Muscle layer of duodenum (tissue), 2 donors: ENCODE measurements around the gene THAP2.
"Not testable (repeated sequence)": the region's sequence is repeated elsewhere in the genome, so short reads cannot be mapped to it uniquely, and the experiment has no call there.

ENCODE experiments used
- H3K27ac ChIP-seq: one replicate; pipeline ENCODE4 v1.7.0; 2013; ENCODE audit warnings: mild to moderate bottlenecking, low read length
- H3K27me3 ChIP-seq: one replicate; pipeline ENCODE4 v1.7.0; 2013; ENCODE audit warnings: low read depth, mild to moderate bottlenecking, control low read depth, low read length
- H3K36me3 ChIP-seq, 2 donors: one replicate each; pipeline ENCODE4 v1.7.0; 2013; ENCODE audit warnings: low read length in 2 of 2, control low read depth in 1 of 2, mild to moderate bottlenecking in 1 of 2; ENCODE audit not compliant: insufficient read depth in 2 of 2, control insufficient read depth in 1 of 2
- H3K4me1 ChIP-seq, 2 donors: one replicate each; pipeline ENCODE4 v1.7.0; 2013; ENCODE audit warnings: low read length in 2 of 2, mild to moderate bottlenecking in 2 of 2, control low read depth in 1 of 2, moderate library complexity in 1 of 2; ENCODE audit not compliant: insufficient read depth in 2 of 2, control insufficient read depth in 1 of 2
- H3K4me3 ChIP-seq, 2 donors: one replicate each; pipeline ENCODE4 v1.7.0; 2013; ENCODE audit warnings: low read length in 2 of 2, low read depth in 1 of 2, mild to moderate bottlenecking in 1 of 2
- H3K9me3 ChIP-seq, 2 donors: one replicate each; pipeline ENCODE4 v1.7.0; 2013; ENCODE audit warnings: low read length in 2 of 2, control low read depth in 1 of 2, mild to moderate bottlenecking in 1 of 2; ENCODE audit not compliant: control insufficient read depth in 1 of 2
- donor health status: healthy.

The THAP2 gene

DNA sequence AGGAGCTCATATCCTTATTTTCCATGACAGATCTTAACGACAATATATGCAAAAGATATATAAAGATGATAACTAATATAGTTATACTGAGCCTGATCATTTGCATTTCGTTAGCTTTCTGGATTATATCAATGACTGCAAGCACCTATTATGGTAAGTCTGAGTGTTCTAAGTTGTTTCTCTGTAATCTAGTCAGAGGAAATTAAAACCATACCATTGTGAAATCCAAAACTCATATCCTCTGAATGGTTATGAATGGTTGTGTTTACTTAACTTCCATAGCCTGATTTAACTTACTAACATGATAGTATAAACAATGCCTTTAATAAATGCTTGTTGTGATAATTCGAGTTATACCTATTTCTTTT lies 22.5 kb downstream of the THAP2 start:
- peak overlapping the region; percentile 83 for H3K27ac ChIP-seq
- H3K9me3 ChIP-seq = no peaks in the 10 kb centered on the region
- no peaks in the 10 kb centered on the region for H3K27me3 ChIP-seq
- peaks cover 4 to 19% of the 10 kb centered on the region in 2 donors for H3K4me1 ChIP-seq
- H3K36me3 ChIP-seq = no peaks in the 10 kb centered on the region
- H3K4me3 ChIP-seq = peak overlapping the region; percentile 86 to 98

DNA sequence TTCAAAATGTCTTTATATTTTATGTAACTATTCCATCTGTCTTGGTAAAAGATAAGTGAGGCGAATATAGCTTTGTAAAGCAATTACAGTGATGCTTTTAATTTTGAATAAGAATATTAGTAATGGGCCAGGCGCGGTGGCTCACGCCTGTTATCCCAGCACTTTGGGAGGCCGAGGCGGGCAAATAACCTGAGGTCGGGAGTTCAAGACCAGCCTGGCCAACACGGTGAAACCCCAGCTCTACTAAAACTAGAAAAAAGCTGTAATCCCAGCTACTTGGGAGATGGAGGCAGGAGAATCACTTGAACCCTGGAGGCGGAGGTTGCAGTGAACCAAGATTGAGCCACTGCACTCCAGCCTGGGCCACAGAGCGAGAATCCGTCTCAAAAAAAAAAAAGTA lies 23.1 kb downstream of the THAP2 start:
- Histone ChIP-seq H3K27ac (peak overlapping the region; percentile 83), H3K4me3 (peak overlapping the region; percentile 86 to 98), H3K4me1 (peaks cover 4 to 19% of the 10 kb centered on the region in 2 donors)
- not testable (repeated sequence) for H3K9me3 ChIP-seq, H3K27me3 ChIP-seq, H3K36me3 ChIP-seq

DNA sequence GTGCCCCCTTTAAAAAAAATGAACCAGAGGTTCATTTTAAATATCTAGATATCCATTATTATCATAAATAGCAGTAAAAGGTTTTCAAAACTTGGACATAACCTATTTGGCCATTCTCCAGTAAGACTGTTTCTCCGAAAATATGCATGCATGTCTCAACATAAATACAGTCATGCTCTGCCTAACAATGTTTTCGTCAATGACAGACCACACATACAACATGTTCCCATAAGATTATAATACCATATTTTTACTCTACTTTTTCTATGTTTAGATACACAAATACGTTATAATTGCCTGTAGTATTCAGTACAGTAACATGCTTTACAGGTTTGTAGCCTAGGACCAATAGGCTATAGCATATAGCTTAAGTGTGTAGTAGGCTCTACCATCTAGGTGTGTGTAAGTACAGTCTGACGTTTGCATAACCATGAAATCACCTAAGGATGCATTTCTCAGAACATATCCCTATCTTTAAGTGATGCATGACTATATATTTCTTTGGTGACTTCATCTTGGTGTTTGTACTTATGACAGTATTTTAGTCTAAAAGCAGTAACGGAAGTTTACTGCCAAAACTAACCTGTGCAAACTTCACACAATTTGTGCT lies 25.0 kb downstream of the THAP2 start:
- Histone ChIP-seq H3K4me1 (peaks cover 5 to 22% of the 10 kb centered on the region in 2 donors), H3K36me3 (no peaks in the 10 kb centered on the region), H3K27me3 (no peaks in the 10 kb centered on the region), H3K4me3 (peak overlapping the region in 1 of 2 donors; percentile 24), H3K9me3 (no peaks in the 10 kb centered on the region), H3K27ac (peak overlapping the region; percentile 83)

DNA sequence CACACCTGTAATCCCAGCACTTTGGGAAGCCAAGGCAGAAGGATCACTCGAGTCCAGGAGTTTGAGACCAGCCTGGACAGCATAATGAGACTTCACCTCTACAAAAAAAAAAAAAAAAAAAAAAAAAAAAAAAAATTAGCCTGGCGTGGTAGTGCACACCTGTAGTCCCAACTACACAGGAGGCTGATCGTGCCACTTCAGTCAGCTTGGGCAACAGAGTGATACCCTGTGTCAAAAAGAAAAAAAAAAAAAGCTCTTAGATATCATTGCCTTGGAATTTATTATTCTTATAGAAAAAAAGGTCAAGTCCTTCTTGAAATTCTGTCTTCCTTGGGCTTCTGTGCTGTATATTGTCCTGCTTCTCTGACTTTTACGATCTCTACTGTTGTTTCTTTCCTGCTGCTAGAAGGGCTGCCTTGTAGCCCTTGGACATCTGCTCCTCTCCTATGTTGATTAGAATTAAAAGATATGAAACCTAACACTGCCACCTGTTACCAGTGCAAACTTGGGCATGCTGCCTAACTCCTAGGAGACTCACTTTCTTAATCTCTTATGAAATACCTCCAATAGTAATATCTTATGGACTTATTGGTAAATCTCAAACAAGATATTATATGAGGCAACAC lies 27.5 kb downstream of the THAP2 start:
- no peak overlapping the region for H3K27ac ChIP-seq
- no peaks in the 10 kb centered on the region for H3K27me3 ChIP-seq
- no peak overlapping the region for H3K4me3 ChIP-seq
- H3K4me1 ChIP-seq = peaks cover 7 to 25% of the 10 kb centered on the region in 2 donors
- no peaks in the 10 kb centered on the region for H3K9me3 ChIP-seq
- H3K36me3 ChIP-seq = peaks cover 0 to under 1% of the 10 kb centered on the region in 2 donors

DNA sequence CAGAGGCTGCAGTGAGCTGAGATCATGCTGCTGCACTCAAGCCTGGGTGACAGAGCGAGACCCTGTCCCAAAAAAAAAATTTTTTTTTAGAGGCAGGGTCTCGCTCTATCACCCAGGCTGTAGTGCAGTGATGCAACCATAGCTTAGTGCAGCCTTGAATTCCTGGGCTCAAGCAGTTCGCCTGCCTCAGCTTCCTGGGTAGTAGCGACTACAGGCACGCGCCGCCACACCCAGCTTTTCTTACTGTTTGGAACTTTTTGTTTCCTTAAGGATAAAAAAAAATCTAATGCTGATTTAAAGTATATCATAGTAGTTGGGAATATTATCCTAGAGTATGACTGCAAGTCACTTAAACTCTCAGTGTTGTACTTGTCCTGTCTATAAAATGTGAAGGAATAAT lies 29.0 kb downstream of the THAP2 start:
- Histone ChIP-seq H3K9me3 (no peaks in the 10 kb centered on the region), H3K4me3 (no peak overlapping the region), H3K4me1 (peaks cover 7 to 10% of the 10 kb centered on the region in 2 donors), H3K27ac (no peak overlapping the region), H3K36me3 (peaks cover 10 to 16% of the 10 kb centered on the region in 2 donors), H3K27me3 (no peaks in the 10 kb centered on the region)

DNA sequence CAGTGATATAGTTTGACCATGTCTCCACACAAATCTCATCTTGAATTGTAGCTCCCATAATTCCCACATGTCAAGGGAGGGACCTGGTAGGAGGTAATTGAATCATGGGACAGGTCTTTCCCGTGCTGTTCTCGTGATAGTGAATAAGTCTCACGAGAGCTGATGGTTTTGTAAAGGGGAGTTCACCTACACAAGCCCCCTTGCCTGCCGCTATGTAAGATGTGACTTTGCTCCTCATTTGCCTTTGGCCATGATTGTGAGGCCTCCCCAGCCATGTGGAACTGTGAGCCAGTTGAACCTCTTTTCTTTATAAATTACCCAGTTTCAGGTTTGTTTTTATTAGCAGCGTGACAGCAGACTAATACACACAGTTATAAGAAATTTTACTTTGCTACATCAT lies 29.6 kb downstream of the THAP2 start:
- H3K27ac ChIP-seq = peak overlapping the region; percentile 57
- H3K4me3 ChIP-seq, H3K9me3 ChIP-seq, H3K27me3 ChIP-seq, H3K4me1 ChIP-seq: not testable (repeated sequence)
- H3K36me3 ChIP-seq = peaks cover 12 to 21% of the 10 kb centered on the region in 2 donors

DNA sequence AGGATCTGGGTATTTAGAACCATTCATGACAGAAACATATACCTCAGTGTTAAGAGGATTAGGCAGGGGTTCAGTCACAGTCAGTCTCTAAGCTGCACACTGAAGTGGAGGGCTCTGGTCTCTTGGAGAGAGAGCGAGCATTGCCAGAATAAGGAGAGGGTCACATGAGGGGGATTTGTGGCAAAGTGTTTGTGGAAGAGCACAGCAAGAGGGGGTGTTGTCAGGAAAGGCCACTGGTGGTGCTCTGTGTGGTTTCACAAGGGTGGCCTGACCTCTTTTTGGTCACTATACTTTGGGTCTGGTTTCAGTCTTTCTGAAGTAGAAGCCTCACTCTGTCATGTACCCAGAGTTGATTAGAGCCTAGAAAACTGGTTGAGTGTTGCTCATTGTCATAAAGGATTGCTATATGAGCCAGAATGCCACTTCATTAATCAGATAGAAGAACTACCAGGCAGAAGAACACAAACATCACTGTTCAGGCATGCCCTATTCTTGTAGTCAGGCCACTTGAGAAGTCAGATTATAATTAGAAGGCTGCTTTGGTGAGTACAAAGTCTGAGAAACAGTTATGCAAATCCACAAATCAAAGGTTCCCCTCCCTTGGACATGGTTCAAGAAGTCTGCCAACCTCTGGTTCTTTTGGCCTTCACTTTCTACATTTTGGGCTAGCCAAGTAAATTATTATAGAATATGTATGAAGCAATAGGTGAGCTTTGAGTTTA lies 30.2 kb downstream of the THAP2 start:
- Histone ChIP-seq H3K9me3 (no peaks in the 10 kb centered on the region), H3K36me3 (peaks cover 16 to 27% of the 10 kb centered on the region in 2 donors), H3K27me3 (no peaks in the 10 kb centered on the region), H3K4me3 (no peak overlapping the region), H3K27ac (peak overlapping the region; percentile 57), H3K4me1 (peaks cover 3 to 5% of the 10 kb centered on the region in 2 donors)

DNA sequence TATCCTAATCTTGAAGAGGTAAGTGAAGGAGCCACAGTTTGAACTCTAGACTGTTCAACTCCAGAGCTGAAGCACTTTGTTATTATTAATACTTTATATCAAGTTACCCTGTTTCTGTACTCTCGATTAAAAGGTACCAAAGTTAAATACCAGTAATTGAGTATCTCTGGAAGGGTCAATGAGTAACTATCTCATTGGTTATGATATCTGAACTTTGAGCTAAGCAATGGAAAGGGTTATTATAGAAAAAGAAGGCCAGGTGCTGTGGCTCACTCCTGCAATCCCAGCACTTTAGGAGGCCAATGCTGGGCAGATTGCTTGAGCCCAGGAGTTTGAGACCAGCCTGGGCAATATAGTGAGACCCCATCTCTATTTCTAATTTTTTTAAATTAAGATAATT lies 31.7 kb downstream of the THAP2 start:
- Histone ChIP-seq H3K36me3 (peaks cover 26 to 41% of the 10 kb centered on the region in 2 donors), H3K4me3 (no peak overlapping the region), H3K4me1 (peaks cover 3 to 5% of the 10 kb centered on the region in 2 donors), H3K27me3 (no peaks in the 10 kb centered on the region), H3K27ac (no peak overlapping the region), H3K9me3 (no peaks in the 10 kb centered on the region)

DNA sequence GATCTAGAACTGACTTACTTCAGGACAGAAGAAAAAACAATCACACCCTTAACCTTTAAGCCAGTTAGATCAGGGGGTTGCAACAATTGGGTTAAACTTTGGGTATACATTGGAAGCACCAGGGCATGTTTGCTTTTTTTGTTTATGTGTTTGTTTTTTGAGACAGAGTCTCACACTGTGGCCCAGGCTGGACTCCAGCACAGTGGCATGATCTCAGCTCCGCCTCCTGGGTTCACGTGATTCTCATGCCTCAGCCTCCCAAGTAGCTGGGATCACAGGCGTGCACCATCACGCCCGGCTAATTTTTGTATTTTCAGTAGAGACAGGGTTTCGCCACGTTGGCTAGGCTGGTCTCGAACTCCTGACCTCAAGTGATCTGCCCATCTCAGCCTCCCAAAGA lies 38.1 kb downstream of the THAP2 start:
- H3K9me3 ChIP-seq, H3K27me3 ChIP-seq: not testable (repeated sequence)
- peaks cover 30 to 38% of the 10 kb centered on the region in 2 donors for H3K36me3 ChIP-seq

DNA sequence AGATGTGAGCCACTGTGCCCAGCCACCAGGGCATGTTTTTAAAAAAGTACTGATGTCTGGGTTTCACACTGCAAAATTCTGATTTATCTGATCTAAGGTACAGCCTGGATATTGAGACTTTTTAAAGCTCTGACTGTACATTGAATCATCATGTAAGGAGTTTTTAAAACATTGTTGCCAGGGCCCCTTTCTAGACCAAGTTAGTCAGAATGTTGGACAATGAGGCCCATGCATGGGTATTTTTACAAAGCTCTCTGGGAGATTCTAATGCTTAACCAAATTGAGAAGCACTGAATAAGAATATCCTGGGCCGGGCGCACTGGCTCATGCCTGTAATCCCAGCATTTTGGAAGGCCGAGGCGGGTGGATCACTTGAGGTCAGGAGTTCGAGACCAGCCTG lies 38.5 kb downstream of the THAP2 start:
- Histone ChIP-seq H3K36me3 (peaks cover 27 to 38% of the 10 kb centered on the region in 2 donors), H3K4me1 (no peaks in the 10 kb centered on the region), H3K4me3 (no peak overlapping the region), H3K27me3 (no peaks in the 10 kb centered on the region), H3K27ac (no peak overlapping the region), H3K9me3 (no peaks in the 10 kb centered on the region)

More for the DNA sequence above, 38.1 kb downstream of the THAP2 start:
- not testable (repeated sequence) for H3K4me3 ChIP-seq, H3K4me1 ChIP-seq, H3K27ac ChIP-seq

DNA sequence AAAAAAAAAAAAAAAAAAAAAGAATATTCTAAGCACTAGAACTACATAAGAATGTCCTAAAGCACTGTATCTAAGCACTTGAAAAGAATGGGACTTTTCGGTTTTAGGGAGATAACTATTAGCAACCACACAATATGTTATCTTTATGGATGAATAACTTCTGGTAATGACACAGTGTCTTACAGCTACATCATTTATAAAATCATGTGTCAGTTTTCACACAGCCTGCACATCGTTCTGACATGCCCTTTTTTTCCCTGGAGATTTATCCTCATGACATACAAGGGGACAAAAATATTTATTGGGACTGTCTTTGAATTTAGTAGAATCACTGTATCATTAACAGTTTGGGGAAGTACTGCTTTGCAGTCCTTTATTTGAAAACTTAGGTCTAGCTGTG lies 39.1 kb downstream of the THAP2 start:
- Histone ChIP-seq H3K36me3 (peaks cover 21 to 34% of the 10 kb centered on the region in 2 donors), H3K27me3 (no peaks in the 10 kb centered on the region), H3K27ac (no peak overlapping the region), H3K9me3 (no peaks in the 10 kb centered on the region), H3K4me3 (no peak overlapping the region), H3K4me1 (no peaks in the 10 kb centered on the region)
